ENCODE measurements around the gene GCM1. TPM values are rescaled to one million over a fixed set of nuclear protein-coding genes. Genes with fewer than 3 reads are reported as not detected.

Gene GCM1
- polyA plus RNA-seq, 1 donor from 2014 or later = not detected

DNA sequence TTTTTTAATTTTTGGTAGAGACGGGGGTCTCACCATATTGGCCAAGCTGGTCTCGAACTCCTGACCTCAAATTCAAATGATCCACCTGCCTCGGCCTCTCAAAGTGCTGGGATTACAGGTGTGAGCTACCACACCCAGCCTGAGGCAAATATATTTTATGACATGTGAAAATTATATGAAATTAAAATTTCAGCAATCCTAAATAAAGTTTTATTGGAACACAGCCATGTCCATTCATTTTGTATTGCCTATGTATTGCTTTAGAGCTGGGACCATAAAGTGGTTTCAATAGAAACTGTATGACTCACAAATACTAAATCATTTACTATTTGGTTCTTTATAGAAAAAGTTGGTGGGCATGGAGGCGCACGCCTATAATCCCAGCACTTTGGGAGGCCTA is 32.0 kb upstream of the GCM1 start:
- Histone ChIP-seq H3K79me2 (replicated peaks; ENCODE audit: insufficient read depth, low read length) (no peaks in the 10 kb centered on the region), H3K9ac (ENCODE audit: low read length) (no peak overlapping the region), H3K27ac (ENCODE audit: low read length) (no peak overlapping the region), H4K20me1 (ENCODE audit: insufficient read depth) (no peaks in the 10 kb centered on the region), H3K9me2 (ENCODE audit: insufficient read depth, low read length) (no peaks in the 10 kb centered on the region), H3K9me3 (ENCODE audit: low read length) (no peaks in the 10 kb centered on the region), H3K36me3 (ENCODE audit: insufficient read depth, low read length) (no peaks in the 10 kb centered on the region), H3F3A (ENCODE audit: insufficient read depth, low read length, poor library complexity, severe bottlenecking) (no peaks in the 10 kb centered on the region), H3K27me3 (ENCODE audit: insufficient read depth, low read depth, low read length) (no peaks in the 10 kb centered on the region), H3K4me2 (ENCODE audit: low read length) (no peak overlapping the region), H3K4me3 (ENCODE audit: low read length) (no peak overlapping the region), H2AFZ (ENCODE audit: low read depth, low read length) (no peak overlapping the region)
- TF ChIP-seq RAD21 (conservative IDR thresholded peaks at IDR 0.05) (no peak), SMC3 (conservative IDR thresholded peaks at IDR 0.05; ENCODE audit: poor library complexity) (no peak), EP300 (conservative IDR thresholded peaks at IDR 0.05; ENCODE audit: poor library complexity, severe bottlenecking) (no peak), CTCF (IDR thresholded peaks at IDR 0.05; ENCODE audit: poor library complexity, severe bottlenecking) (no peak)
- TF ChIP-seq, protein P1, sequence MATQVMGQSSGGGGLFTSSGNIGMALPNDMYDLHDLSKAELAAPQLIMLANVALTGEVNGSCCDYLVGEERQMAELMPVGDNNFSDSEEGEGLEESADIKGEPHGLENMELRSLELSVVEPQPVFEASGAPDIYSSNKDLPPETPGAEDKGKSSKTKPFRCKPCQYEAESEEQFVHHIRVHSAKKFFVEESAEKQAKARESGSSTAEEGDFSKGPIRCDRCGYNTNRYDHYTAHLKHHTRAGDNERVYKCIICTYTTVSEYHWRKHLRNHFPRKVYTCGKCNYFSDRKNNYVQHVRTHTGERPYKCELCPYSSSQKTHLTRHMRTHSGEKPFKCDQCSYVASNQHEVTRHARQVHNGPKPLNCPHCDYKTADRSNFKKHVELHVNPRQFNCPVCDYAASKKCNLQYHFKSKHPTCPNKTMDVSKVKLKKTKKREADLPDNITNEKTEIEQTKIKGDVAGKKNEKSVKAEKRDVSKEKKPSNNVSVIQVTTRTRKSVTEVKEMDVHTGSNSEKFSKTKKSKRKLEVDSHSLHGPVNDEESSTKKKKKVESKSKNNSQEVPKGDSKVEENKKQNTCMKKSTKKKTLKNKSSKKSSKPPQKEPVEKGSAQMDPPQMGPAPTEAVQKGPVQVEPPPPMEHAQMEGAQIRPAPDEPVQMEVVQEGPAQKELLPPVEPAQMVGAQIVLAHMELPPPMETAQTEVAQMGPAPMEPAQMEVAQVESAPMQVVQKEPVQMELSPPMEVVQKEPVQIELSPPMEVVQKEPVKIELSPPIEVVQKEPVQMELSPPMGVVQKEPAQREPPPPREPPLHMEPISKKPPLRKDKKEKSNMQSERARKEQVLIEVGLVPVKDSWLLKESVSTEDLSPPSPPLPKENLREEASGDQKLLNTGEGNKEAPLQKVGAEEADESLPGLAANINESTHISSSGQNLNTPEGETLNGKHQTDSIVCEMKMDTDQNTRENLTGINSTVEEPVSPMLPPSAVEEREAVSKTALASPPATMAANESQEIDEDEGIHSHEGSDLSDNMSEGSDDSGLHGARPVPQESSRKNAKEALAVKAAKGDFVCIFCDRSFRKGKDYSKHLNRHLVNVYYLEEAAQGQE (IDR thresholded peaks at IDR 0.05; ENCODE audit: borderline replicate concordance) = no peak

- H3K9ac ChIP-seq (ENCODE audit: low read length) = no peak overlapping the region
- H4K20me1 ChIP-seq (ENCODE audit: insufficient read depth) = no peaks in the 10 kb centered on the region
- H3K27me3 ChIP-seq (ENCODE audit: insufficient read depth, low read depth, low read length) = no peaks in the 10 kb centered on the region
- H3K9me3 ChIP-seq (ENCODE audit: low read length) = no peaks in the 10 kb centered on the region
- no peak overlapping the region for H2AFZ ChIP-seq (ENCODE audit: low read depth, low read length)
- no peaks in the 10 kb centered on the region for H3K79me2 ChIP-seq (replicated peaks; ENCODE audit: insufficient read depth, low read length)
- H3K9me2 ChIP-seq (ENCODE audit: insufficient read depth, low read length) = no peaks in the 10 kb centered on the region
- no peak overlapping the region for H3K27ac ChIP-seq (ENCODE audit: low read length)
- no peak overlapping the region for H3K4me3 ChIP-seq (ENCODE audit: low read length)
- TF ChIP-seq CTCF (IDR thresholded peaks at IDR 0.05; ENCODE audit: poor library complexity, severe bottlenecking) (no peak), EZH2 (IDR thresholded peaks at IDR 0.05; ENCODE audit: borderline replicate concordance, insufficient read depth, low read length, poor library complexity, severe bottlenecking) (no peak), TAF1 (IDR thresholded peaks at IDR 0.05; ENCODE audit: low read depth) (no peak), EP300 (conservative IDR thresholded peaks at IDR 0.05; ENCODE audit: poor library complexity, severe bottlenecking) (no peak), SMC3 (conservative IDR thresholded peaks at IDR 0.05; ENCODE audit: poor library complexity) (no peak), MXI1 (conservative IDR thresholded peaks at IDR 0.05; ENCODE audit: poor library complexity, severe bottlenecking) (no peak), RAD21 (conservative IDR thresholded peaks at IDR 0.05) (no peak), POLR2AphosphoS5 (IDR thresholded peaks at IDR 0.05) (no peak)
- TF ChIP-seq, protein P1 (IDR thresholded peaks at IDR 0.05; ENCODE audit: borderline replicate concordance) = no peak
- H3F3A ChIP-seq (ENCODE audit: insufficient read depth, low read length, poor library complexity, severe bottlenecking) = no peaks in the 10 kb centered on the region
- H3K4me2 ChIP-seq (ENCODE audit: low read length) = no peak overlapping the region
- no peaks in the 10 kb centered on the region for H3K36me3 ChIP-seq (ENCODE audit: insufficient read depth, low read length)
Observed at GRCh38 chr6:53179961-53180651, 31.5 kb upstream of the GCM1 start.
